Cardiac muscle cell (in vitro differentiated cells and primary cell): Measurements from ENCODE around the gene ZNF697. TPM values are rescaled to one million over a fixed set of nuclear protein-coding genes. Genes with fewer than 3 reads are reported as not detected.
A peak's percentile ranks its signal among the peaks of the same experiment; 100 is the strongest.

Experiments
- DNase-seq, 2 donors: peaks; one replicate each; pipeline versions ENCODE4 v3.0.0 to v3.0.0-alpha.2; 2010 to 2017; ENCODE audit warnings: low read depth in 1 of 2, low spot score in 1 of 2
- H3K27ac ChIP-seq: fragments of 200-600 bp; sonication (generic); 2 replicates; pipeline ENCODE4 v1.5.1; 2016
- H3K27me3 ChIP-seq: fragments of 200-600 bp; sonication (generic); 2 replicates; pipeline ENCODE4 v1.6.0; 2016; ENCODE audit warnings: control low read depth
- H3K36me3 ChIP-seq: fragments of 200-600 bp; sonication (generic); 2 replicates; pipeline ENCODE4 v1.5.1; 2016; ENCODE audit warnings: control low read depth
- H3K4me1 ChIP-seq: fragments of 200-600 bp; sonication (generic); 2 replicates; pipeline ENCODE4 v1.8.1; 2017; ENCODE audit warnings: low read depth, mild to moderate bottlenecking, mixed run types
- H3K4me3 ChIP-seq: fragments of 200-600 bp; sonication (generic); 2 replicates; pipeline ENCODE4 v1.5.1; 2016; ENCODE audit warnings: mild to moderate bottlenecking
- H3K9me3 ChIP-seq: fragments of 200-600 bp; sonication (generic); 2 replicates; pipeline ENCODE4 v1.5.1; 2017; ENCODE audit warnings: low read depth, mild to moderate bottlenecking, control low read depth
- CTCF ChIP-seq: IDR thresholded peaks from 2 replicates; pipeline ENCODE4 v1.5.1; 2012; ENCODE audit warnings: low read depth, mild to moderate bottlenecking, low read length
- polyA plus RNA-seq: library from polyadenylated mRNA; unstranded; fragments of >200 nt; fragmentation: Nextera tagmentation; extraction: Ambion mirVana; gene quantifications from 2 replicates; pipeline ENCODE4 v1.2.1, GENCODE V29; 2016
- total RNA-seq: library from RNA; depleted of rRNA; stranded (reverse); fragments of >200 nt; gene quantifications from 2 replicates; pipeline ENCODE4 v1.2.3, GENCODE V29; 2016

The ZNF697 gene
- total and polyA plus RNA-seq, 2 experiments from 2014 or later, result 1.1 to 8.1 TPM

- DNase-seq, result no peak
- H3K4me3 ChIP-seq, result no peak overlapping the region
- H3K9me3 ChIP-seq, result no peaks in the 10 kb centered on the region
- H3K27me3 ChIP-seq, result no peaks in the 10 kb centered on the region
- TF ChIP-seq CTCF, result no peak
- no peaks in the 10 kb centered on the region for H3K36me3 ChIP-seq
- no peak overlapping the region for H3K27ac ChIP-seq
- peaks cover 3% of the 10 kb centered on the region for H3K4me1 ChIP-seq
Measured at GRCh38 chr1:119679223-119679622, 31.2 kb upstream of the ZNF697 start.

GRCh38 chr1:119676571-119677206 lies 28.6 kb upstream of the ZNF697 start:
- peak; percentile 36 for TF ChIP-seq CTCF
- Histone ChIP-seq H3K4me3 (no peak overlapping the region), H3K27me3 (no peaks in the 10 kb centered on the region), H3K9me3 (no peaks in the 10 kb centered on the region), H3K4me1 (peaks cover 13% of the 10 kb centered on the region), H3K36me3 (no peaks in the 10 kb centered on the region), H3K27ac (no peak overlapping the region)
- DNase-seq, result peak in 1 of 2 donors; percentile 64

- peak overlapping the region; percentile 27 for H3K4me3 ChIP-seq
- no peaks in the 10 kb centered on the region for H3K9me3 ChIP-seq
- peak; percentile 88 to 93 for DNase-seq
- H3K27ac ChIP-seq, result no peak overlapping the region
- H3K4me1 ChIP-seq, result peaks cover 13% of the 10 kb centered on the region
- H3K36me3 ChIP-seq, result no peaks in the 10 kb centered on the region
- peak; percentile 81 for TF ChIP-seq CTCF
- H3K27me3 ChIP-seq, result no peaks in the 10 kb centered on the region
Measured at GRCh38 chr1:119675349-119676345, 27.6 kb upstream of the ZNF697 start.

GRCh38 chr1:119674835-119675289 lies 26.8 kb upstream of the ZNF697 start:
- H3K9me3 ChIP-seq, result no peaks in the 10 kb centered on the region
- peak; percentile 63 to 94 for DNase-seq
- H3K4me3 ChIP-seq, result peak overlapping the region; percentile 27
- H3K27ac ChIP-seq, result no peak overlapping the region
- peaks cover 13% of the 10 kb centered on the region for H3K4me1 ChIP-seq
- H3K27me3 ChIP-seq, result no peaks in the 10 kb centered on the region
- TF ChIP-seq CTCF, result peak; percentile 69
- H3K36me3 ChIP-seq, result no peaks in the 10 kb centered on the region

GRCh38 chr1:119674111-119674526 lies 26.1 kb upstream of the ZNF697 start:
- H3K36me3 ChIP-seq, result no peaks in the 10 kb centered on the region

More at GRCh38 chr1:119674111-119674526, 26.1 kb upstream of the ZNF697 start:
- peaks cover 13% of the 10 kb centered on the region for H3K4me1 ChIP-seq
- no peak overlapping the region for H3K4me3 ChIP-seq
- no peaks in the 10 kb centered on the region for H3K27me3 ChIP-seq
- peak in 1 of 2 donors; percentile 77 for DNase-seq
- peak overlapping the region; percentile 44 for H3K27ac ChIP-seq
- H3K9me3 ChIP-seq, result no peaks in the 10 kb centered on the region
- no peak for TF ChIP-seq CTCF
